Stimulated activated CD4-positive, alpha-beta T cell treated with anti-CD3 and anti-CD28 coated beads, Interleukin-4, amount 100 ng/mL, for 1 hour (primary cell): ENCODE data around the gene SENP5.
"Not testable (repeated sequence)": the region's sequence is repeated elsewhere in the genome, so short reads cannot be mapped to it uniquely, and the experiment has no call there.

Experiments used
- DNase-seq: peaks from one replicate; pipeline ENCODE4 v3.0.0-alpha.2; 2020

SENP5 gene

GRCh38 chr3:196942915-196943277 lies 75.2 kb downstream of the SENP5 start:
- DNase-seq = no peak

GRCh38 chr3:196944037-196944790 lies 76.5 kb downstream of the SENP5 start:
- not testable (repeated sequence) for DNase-seq

- no peak for DNase-seq
These were observed 79.6 kb downstream of the SENP5 start for GRCh38 chr3:196947136-196947859.

- DNase-seq = no peak
These were observed 80.2 kb downstream of the SENP5 start for GRCh38 chr3:196947860-196948441.

GRCh38 chr3:196948442-196949284 lies 80.9 kb downstream of the SENP5 start:
- no peak for DNase-seq

- no peak for DNase-seq
These were observed 81.5 kb downstream of the SENP5 start for GRCh38 chr3:196949285-196949619.

- DNase-seq = no peak
These were observed 82.0 kb downstream of the SENP5 start for GRCh38 chr3:196949750-196950149.

- no peak for DNase-seq
These were observed 83.7 kb downstream of the SENP5 start for GRCh38 chr3:196951371-196951770.

- DNase-seq = no peak
These were observed 87.1 kb downstream of the SENP5 start for GRCh38 chr3:196954832-196955231.

- no peak for DNase-seq
These were observed 94.6 kb downstream of the SENP5 start for GRCh38 chr3:196962108-196962929.

- DNase-seq = no peak
These were observed 95.4 kb downstream of the SENP5 start for GRCh38 chr3:196962930-196963630.

GRCh38 chr3:196963631-196963953 lies 95.9 kb downstream of the SENP5 start:
- DNase-seq = no peak

- DNase-seq = no peak
These were observed 97.5 kb downstream of the SENP5 start for GRCh38 chr3:196965112-196965803.

GRCh38 chr3:196965804-196966173 lies 98.1 kb downstream of the SENP5 start:
- DNase-seq = no peak

GRCh38 chr3:196966526-196967401 lies 99.0 kb downstream of the SENP5 start:
- DNase-seq = no peak

- DNase-seq = no peak
These were observed 99.9 kb downstream of the SENP5 start for GRCh38 chr3:196967412-196968232.

- peak; percentile 56 for DNase-seq
These were observed 100.8 kb downstream of the SENP5 start, which contains the start of gene PIGZ for GRCh38 chr3:196968233-196969133. TSS of gene PIGZ (minus strand) at chr3:196968833. CDS start at chr3:196952031, 16,802 bp downstream.

- peak; percentile 38 for DNase-seq
These were observed 101.5 kb downstream of the SENP5 start for GRCh38 chr3:196969134-196969659.
